DOHH2 (cell line): ENCODE data around the gene WNK1.
"Not testable (repeated sequence)": the region's sequence is repeated elsewhere in the genome, so short reads cannot be mapped to it uniquely, and the experiment has no call there.

Experiments
- EZH2phosphoT487 ChIP-seq: fragments of 200-600 bp; sonication (generic); IDR thresholded peaks from 2 replicates; pipeline ENCODE4 v1.6.1; 2017; ENCODE audit warnings: borderline replicate concordance, mild to moderate bottlenecking, antibody characterized with exemption, low read length, moderate library complexity, mixed read lengths
- TF ChIP-seq, protein P1 (sequence below): fragments of 200-600 bp; sonication (generic); IDR thresholded peaks from one replicate; pipeline ENCODE4 v1.5.1; 2014; ENCODE audit warnings: antibody characterized with exemption, mild to moderate bottlenecking, low read depth, low read length; ENCODE audit not compliant: poor library complexity, severe bottlenecking

DNA sequence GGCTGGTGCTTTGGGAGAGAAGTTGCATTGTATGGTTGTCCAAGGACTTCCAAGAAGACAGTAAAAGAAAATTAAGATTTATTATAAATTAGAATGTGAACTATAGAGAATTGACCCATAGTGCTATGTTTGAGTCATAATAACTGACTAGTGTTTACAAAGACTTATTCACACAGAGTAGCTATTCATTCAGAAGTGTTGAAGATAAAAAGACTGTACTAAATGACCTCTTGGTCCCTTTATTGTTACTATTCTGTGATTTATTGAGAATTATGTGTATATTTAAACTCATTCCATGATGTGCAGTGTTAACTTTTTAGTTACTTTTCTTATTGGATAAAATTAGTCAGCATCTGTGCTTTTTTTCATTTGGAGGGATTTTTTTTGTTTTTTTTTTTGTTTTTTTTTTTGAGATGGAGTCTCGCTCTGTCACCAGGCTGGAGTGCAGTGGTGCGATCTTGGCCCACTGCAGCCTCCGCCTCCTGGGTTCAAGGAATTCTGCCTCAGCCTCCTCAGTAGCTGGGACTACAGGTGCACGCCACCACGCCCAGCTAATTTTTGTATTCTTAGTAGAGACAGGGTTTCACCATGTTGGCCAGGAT lies 24.5 kb downstream of the WNK1 start:
- TF ChIP-seq, protein P1, sequence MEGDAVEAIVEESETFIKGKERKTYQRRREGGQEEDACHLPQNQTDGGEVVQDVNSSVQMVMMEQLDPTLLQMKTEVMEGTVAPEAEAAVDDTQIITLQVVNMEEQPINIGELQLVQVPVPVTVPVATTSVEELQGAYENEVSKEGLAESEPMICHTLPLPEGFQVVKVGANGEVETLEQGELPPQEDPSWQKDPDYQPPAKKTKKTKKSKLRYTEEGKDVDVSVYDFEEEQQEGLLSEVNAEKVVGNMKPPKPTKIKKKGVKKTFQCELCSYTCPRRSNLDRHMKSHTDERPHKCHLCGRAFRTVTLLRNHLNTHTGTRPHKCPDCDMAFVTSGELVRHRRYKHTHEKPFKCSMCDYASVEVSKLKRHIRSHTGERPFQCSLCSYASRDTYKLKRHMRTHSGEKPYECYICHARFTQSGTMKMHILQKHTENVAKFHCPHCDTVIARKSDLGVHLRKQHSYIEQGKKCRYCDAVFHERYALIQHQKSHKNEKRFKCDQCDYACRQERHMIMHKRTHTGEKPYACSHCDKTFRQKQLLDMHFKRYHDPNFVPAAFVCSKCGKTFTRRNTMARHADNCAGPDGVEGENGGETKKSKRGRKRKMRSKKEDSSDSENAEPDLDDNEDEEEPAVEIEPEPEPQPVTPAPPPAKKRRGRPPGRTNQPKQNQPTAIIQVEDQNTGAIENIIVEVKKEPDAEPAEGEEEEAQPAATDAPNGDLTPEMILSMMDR, result not testable (repeated sequence)
- not testable (repeated sequence) for TF ChIP-seq EZH2phosphoT487
